H1 (cell line): ENCODE measurements around the gene CCL26.

Source experiments
- CHD2 ChIP-seq: IDR thresholded peaks from 2 replicates; pipeline ENCODE4 v1.6.1; 2012; ENCODE audit warnings: low read length, improper control_type of control experiment
- CTCF ChIP-seq, 3 experiments: IDR thresholded peaks; 1 replicate in 2 of 3; 2 replicates in 1 of 3; pipeline versions ENCODE4 v1.5.1 to v1.6.1; 2011; ENCODE audit warnings: low read length in 3 of 3, mild to moderate bottlenecking in 3 of 3, inconsistent platforms in 2 of 3, low read depth in 1 of 3, moderate library complexity in 1 of 3; ENCODE audit not compliant: insufficient read depth in 1 of 3; ENCODE audit errors: control extremely low read depth in 1 of 3
- E2F6 ChIP-seq: IDR thresholded peaks from 2 replicates; pipeline ENCODE4 v1.6.1; 2012; ENCODE audit warnings: inconsistent platforms
- JUND ChIP-seq: IDR thresholded peaks from 2 replicates; pipeline ENCODE4 v1.6.1; 2011; ENCODE audit warnings: mild to moderate bottlenecking, improper control_type of control experiment, low read length
- MAFK ChIP-seq: IDR thresholded peaks from 2 replicates; pipeline ENCODE4 v1.6.1; 2012; ENCODE audit warnings: low read depth, mild to moderate bottlenecking, improper control_type of control experiment, low read length
- MAX ChIP-seq: IDR thresholded peaks from 2 replicates; pipeline ENCODE4 v1.6.1; 2012; ENCODE audit warnings: inconsistent platforms
- NRF1 ChIP-seq: IDR thresholded peaks from 2 replicates; pipeline ENCODE4 v1.6.1; 2011; ENCODE audit warnings: mild to moderate bottlenecking, low read depth, low read length, improper control_type of control experiment
- POLR2A ChIP-seq, 2 experiments: IDR thresholded peaks; 1 replicate in 1 of 2; 2 replicates in 1 of 2; pipeline ENCODE4 v1.6.1; 2011; ENCODE audit warnings: low read depth in 2 of 2, low read length in 2 of 2, mild to moderate bottlenecking in 2 of 2; ENCODE audit errors: control extremely low read depth in 1 of 2
- POLR2AphosphoS5 ChIP-seq: IDR thresholded peaks from 2 replicates; pipeline ENCODE4 v1.6.1; 2011; ENCODE audit warnings: low read depth, low read length
- SIRT6 ChIP-seq: IDR thresholded peaks from one replicate; pipeline ENCODE4 v1.7.1; 2012; ENCODE audit warnings: low read length, inconsistent platforms
- SRF ChIP-seq: IDR thresholded peaks from 2 replicates; pipeline ENCODE4 v1.6.1; 2011; ENCODE audit warnings: mild to moderate bottlenecking, low read depth, low read length, moderate library complexity
- TAF1 ChIP-seq: IDR thresholded peaks from 2 replicates; pipeline ENCODE4 v1.6.1; 2011; ENCODE audit warnings: mild to moderate bottlenecking, low read depth, low read length
- YY1 ChIP-seq: IDR thresholded peaks from 2 replicates; pipeline ENCODE4 v1.6.1; 2011; ENCODE audit warnings: low read depth, mild to moderate bottlenecking, low read length

- TF ChIP-seq CTCF (IDR thresholded peaks at IDR 0.05; ENCODE audit: control extremely low read depth in 1 of 3, insufficient read depth in 1 of 3, low read depth in 1 of 3, low read length in 3 of 3) (no peak), CHD2 (no peak), POLR2A (IDR thresholded peaks at IDR 0.05; ENCODE audit: control extremely low read depth in 1 of 2, low read depth in 2 of 2, low read length in 2 of 2) (no peak), NRF1 (no peak), POLR2AphosphoS5 (no peak), YY1 (no peak), E2F6 (no peak), MAX (no peak), MAFK (no peak), SRF (no peak), JUND (no peak), TAF1 (no peak), SIRT6 (no peak)
Measured at GRCh38 chr7:75813084-75813483, 41.1 kb upstream of the CCL26 start.
